Ramos (cell line): ENCODE results near the gene CHL1.

ENCODE experiments used
- in situ Hi-C: fragments of 300-500 bp; cut with MboI; formaldehyde crosslinking; loops from one replicate; pipeline ENCODE4 v1.14.3; 2022; ENCODE audit warnings: low sequenced_read_pairs; ENCODE audit not compliant: unreplicated experiment

The CHL1 gene

GRCh38 chr3:274927-275326 lies 78.4 kb downstream of the CHL1 start:
- in situ Hi-C loops = no loop called here

- in situ Hi-C loops = no loop called here
These were observed 81.3 kb downstream of the CHL1 start for GRCh38 chr3:277873-278272.

- in situ Hi-C loops = no loop called here
These were observed 81.9 kb downstream of the CHL1 start for GRCh38 chr3:278300-279064.

GRCh38 chr3:279325-279724 lies 82.8 kb downstream of the CHL1 start:
- in situ Hi-C loops = no loop called here

GRCh38 chr3:280681-281080 lies 84.1 kb downstream of the CHL1 start:
- in situ Hi-C loops = no loop called here

GRCh38 chr3:284322-284721 lies 87.8 kb downstream of the CHL1 start:
- in situ Hi-C loops = no loop called here

- in situ Hi-C loops = no loop called here
These were observed 91.9 kb downstream of the CHL1 start for GRCh38 chr3:288417-288816.

- in situ Hi-C loops = no loop called here
These were observed 94.5 kb downstream of the CHL1 start for GRCh38 chr3:291028-291427.

- in situ Hi-C loops = no loop called here
These were observed 95.3 kb downstream of the CHL1 start for GRCh38 chr3:291646-292436.

- in situ Hi-C loops = no loop called here
These were observed 97.5 kb downstream of the CHL1 start for GRCh38 chr3:294096-294495.

- in situ Hi-C loops = no loop called here
These were observed 98.0 kb downstream of the CHL1 start for GRCh38 chr3:294581-294980.

GRCh38 chr3:295166-295565 lies 98.6 kb downstream of the CHL1 start:
- in situ Hi-C loops = no loop called here

GRCh38 chr3:297585-297984 lies 101.0 kb downstream of the CHL1 start:
- in situ Hi-C loops = no loop called here

- in situ Hi-C loops = no loop called here
These were observed 103.2 kb downstream of the CHL1 start for GRCh38 chr3:299590-300301.

- in situ Hi-C loops = no loop called here
These were observed 110.6 kb downstream of the CHL1 start for GRCh38 chr3:307182-307581.

- in situ Hi-C loops = no loop called here
These were observed 112.2 kb downstream of the CHL1 start for GRCh38 chr3:308597-309321.

GRCh38 chr3:312160-312733 lies 115.7 kb downstream of the CHL1 start:
- in situ Hi-C loops = no loop called here

- in situ Hi-C loops = no loop called here
These were observed 116.3 kb downstream of the CHL1 start for GRCh38 chr3:312911-313310.

GRCh38 chr3:317012-317411 lies 120.4 kb downstream of the CHL1 start:
- in situ Hi-C loops = no loop called here

- in situ Hi-C loops = no loop called here
These were observed 122.3 kb downstream of the CHL1 start for GRCh38 chr3:318903-319302.
